ENCODE data around the gene UGT1A10.
"Not testable (repeated sequence)": the region's sequence is repeated elsewhere in the genome, so short reads cannot be mapped to it uniquely, and the experiment has no call there.

The UGT1A10 gene

GRCh38 chr2:233698740-233699139 lies 62.5 kb downstream of the UGT1A10 start:
- no peak for DNase-seq

GRCh38 chr2:233699424-233700027 lies 63.3 kb downstream of the UGT1A10 start:
- DNase-seq, result no peak

- DNase-seq, result no peak
These were observed 63.9 kb downstream of the UGT1A10 start for GRCh38 chr2:233700028-233700635.

GRCh38 chr2:233700842-233701241 lies 64.6 kb downstream of the UGT1A10 start:
- DNase-seq, result not testable (repeated sequence)

- DNase-seq, result no peak
These were observed 66.0 kb downstream of the UGT1A10 start for GRCh38 chr2:233702238-233702637.

- DNase-seq, result no peak
These were observed 69.8 kb downstream of the UGT1A10 start for GRCh38 chr2:233705911-233706506.

- no peak for DNase-seq
These were observed 70.5 kb downstream of the UGT1A10 start for GRCh38 chr2:233706720-233707119.

GRCh38 chr2:233707940-233708644 lies 71.8 kb downstream of the UGT1A10 start:
- DNase-seq, result no peak

- no peak for DNase-seq
These were observed 72.7 kb downstream of the UGT1A10 start for GRCh38 chr2:233708942-233709341.

GRCh38 chr2:233711312-233712008 lies 75.2 kb downstream of the UGT1A10 start:
- peak; percentile 67 for DNase-seq

GRCh38 chr2:233712611-233713261 lies 76.5 kb downstream of the UGT1A10 start, which contains the start of gene UGT1A5:
TSS of gene UGT1A5 (plus strand) at chr2:233712907. CDS start at chr2:233712992, 85 bp downstream.
- DNase-seq, result no peak

GRCh38 chr2:233713262-233713615 lies 77.0 kb downstream of the UGT1A10 start:
- DNase-seq, result no peak

GRCh38 chr2:233714121-233714520 lies 77.9 kb downstream of the UGT1A10 start:
- DNase-seq, result no peak

GRCh38 chr2:233718552-233718951 lies 82.3 kb downstream of the UGT1A10 start, which contains the start of gene UGT1A4:
TSS of gene UGT1A4 (plus strand) at chr2:233718736. CDS start at chr2:233718821, 85 bp downstream.
- DNase-seq, result no peak

- no peak for DNase-seq
These were observed 92.6 kb downstream of the UGT1A10 start, which contains the start of gene UGT1A3 for GRCh38 chr2:233728723-233729301. TSS of gene UGT1A3 (plus strand) at chr2:233729042. CDS start at chr2:233729127, 85 bp downstream.

- not testable (repeated sequence) for DNase-seq
These were observed 100.8 kb downstream of the UGT1A10 start for GRCh38 chr2:233736868-233737653.

GRCh38 chr2:233740870-233741269 lies 104.6 kb downstream of the UGT1A10 start:
- no peak for DNase-seq

- DNase-seq, result no peak
These were observed 107.4 kb downstream of the UGT1A10 start for GRCh38 chr2:233743464-233744259.

- no peak for DNase-seq
These were observed 109.0 kb downstream of the UGT1A10 start for GRCh38 chr2:233745073-233745755.

GRCh38 chr2:233745838-233746237 lies 109.6 kb downstream of the UGT1A10 start:
- DNase-seq, result not testable (repeated sequence)

Measured in femur (tissue), 1 donor.